Measurements from ENCODE around the gene VASP. TPM values are rescaled to one million over a fixed set of nuclear protein-coding genes. Genes with fewer than 3 reads are reported as not detected.

VASP gene
- total and polyA plus RNA-seq, 9 of the 15 experiments (the other 6 are each of a cell fraction or from before 2014, with no cell fraction given) = 16.7 to 261 (median 112) TPM

DNA sequence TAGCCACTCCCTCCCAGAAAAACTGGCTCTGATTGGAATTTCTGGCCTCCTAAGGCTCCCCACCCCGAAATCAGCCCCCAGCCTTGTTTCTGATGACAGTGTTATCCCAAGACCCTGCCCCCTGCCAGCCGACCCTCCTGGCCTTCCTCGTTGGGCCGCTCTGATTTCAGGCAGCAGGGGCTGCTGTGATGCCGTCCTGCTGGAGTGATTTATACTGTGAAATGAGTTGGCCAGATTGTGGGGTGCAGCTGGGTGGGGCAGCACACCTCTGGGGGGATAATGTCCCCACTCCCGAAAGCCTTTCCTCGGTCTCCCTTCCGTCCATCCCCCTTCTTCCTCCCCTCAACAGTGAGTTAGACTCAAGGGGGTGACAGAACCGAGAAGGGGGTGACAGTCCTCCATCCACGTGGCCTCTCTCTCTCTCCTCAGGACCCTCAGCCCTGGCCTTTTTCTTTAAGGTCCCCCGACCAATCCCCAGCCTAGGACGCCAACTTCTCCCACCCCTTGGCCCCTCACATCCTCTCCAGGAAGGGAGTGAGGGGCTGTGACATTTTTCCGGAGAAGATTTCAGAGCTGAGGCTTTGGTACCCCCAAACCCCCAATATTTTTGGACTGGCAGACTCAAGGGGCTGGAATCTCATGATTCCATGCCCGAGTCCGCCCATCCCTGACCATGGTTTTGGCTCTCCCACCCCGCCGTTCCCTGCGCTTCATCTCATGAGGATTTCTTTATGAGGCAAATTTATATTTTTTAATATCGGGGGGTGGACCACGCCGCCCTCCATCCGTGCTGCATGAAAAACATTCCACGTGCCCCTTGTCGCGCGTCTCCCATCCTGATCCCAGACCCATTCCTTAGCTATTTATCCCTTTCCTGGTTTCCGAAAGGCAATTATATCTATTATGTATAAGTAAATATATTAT is 33.3 kb upstream of the VASP start:
- BruUV-seq (replicated peaks) = no TSS peak
- TF ChIP-seq CHD2 (IDR thresholded peaks at IDR 0.05; ENCODE audit: low read depth, low read length) = peak; percentile 3; the same call in 1 of the 2 replicates
- TF ChIP-seq, protein P1, sequence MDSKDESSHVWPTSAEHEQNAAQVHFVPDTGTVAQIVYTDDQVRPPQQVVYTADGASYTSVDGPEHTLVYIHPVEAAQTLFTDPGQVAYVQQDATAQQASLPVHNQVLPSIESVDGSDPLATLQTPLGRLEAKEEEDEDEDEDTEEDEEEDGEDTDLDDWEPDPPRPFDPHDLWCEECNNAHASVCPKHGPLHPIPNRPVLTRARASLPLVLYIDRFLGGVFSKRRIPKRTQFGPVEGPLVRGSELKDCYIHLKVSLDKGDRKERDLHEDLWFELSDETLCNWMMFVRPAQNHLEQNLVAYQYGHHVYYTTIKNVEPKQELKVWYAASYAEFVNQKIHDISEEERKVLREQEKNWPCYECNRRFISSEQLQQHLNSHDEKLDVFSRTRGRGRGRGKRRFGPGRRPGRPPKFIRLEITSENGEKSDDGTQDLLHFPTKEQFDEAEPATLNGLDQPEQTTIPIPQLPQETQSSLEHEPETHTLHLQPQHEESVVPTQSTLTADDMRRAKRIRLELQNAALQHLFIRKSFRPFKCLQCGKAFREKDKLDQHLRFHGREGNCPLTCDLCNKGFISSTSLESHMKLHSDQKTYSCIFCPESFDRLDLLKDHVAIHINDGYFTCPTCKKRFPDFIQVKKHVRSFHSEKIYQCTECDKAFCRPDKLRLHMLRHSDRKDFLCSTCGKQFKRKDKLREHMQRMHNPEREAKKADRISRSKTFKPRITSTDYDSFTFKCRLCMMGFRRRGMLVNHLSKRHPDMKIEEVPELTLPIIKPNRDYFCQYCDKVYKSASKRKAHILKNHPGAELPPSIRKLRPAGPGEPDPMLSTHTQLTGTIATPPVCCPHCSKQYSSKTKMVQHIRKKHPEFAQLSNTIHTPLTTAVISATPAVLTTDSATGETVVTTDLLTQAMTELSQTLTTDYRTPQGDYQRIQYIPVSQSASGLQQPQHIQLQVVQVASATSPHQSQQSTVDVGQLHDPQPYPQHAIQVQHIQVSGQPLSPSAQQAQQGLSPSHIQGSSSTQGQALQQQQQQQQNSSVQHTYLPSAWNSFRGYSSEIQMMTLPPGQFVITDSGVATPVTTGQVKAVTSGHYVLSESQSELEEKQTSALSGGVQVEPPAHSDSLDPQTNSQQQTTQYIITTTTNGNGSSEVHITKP (IDR thresholded peaks at IDR 0.05; ENCODE audit: partially characterized antibody) = no peak
- peak in 1 of 2 experiments; percentile 48; a peak in 1 of 4 replicates for TF ChIP-seq BCLAF1 (IDR thresholded peaks at IDR 0.05; ENCODE audit: borderline replicate concordance in 1 of 2, control insufficient read depth in 1 of 2, low read depth in 2 of 2, low read length in 1 of 2)
- TF ChIP-seq PHF20 (IDR thresholded peaks at IDR 0.05; ENCODE audit: partially characterized antibody) = no peak
- no peak for TF ChIP-seq ZNF584 (CRISPR knock-in tag; IDR thresholded peaks at IDR 0.05; ENCODE audit: low read depth)
- peak in 1 of 2 experiments; percentile 41; a peak in 1 of 4 replicates for TF ChIP-seq SIN3A (IDR thresholded peaks at IDR 0.05; ENCODE audit: borderline replicate concordance in 2 of 2, control insufficient read depth in 1 of 2, low read depth in 2 of 2, low read length in 2 of 2)
- TF ChIP-seq ZNF274 (IDR thresholded peaks at IDR 0.05; ENCODE audit: borderline replicate concordance, low read depth, low read length) = no peak
- TF ChIP-seq, protein P2, sequence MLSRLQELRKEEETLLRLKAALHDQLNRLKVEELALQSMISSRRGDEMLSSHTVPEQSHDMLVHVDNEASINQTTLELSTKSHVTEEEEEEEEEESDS (CRISPR knock-in tag; IDR thresholded peaks at IDR 0.05) = no peak
- TF ChIP-seq DACH1 (IDR thresholded peaks at IDR 0.05; ENCODE audit: partially characterized antibody) = no peak
- TF ChIP-seq ZSCAN29 (IDR thresholded peaks at IDR 0.05) = no peak
- TF ChIP-seq STAT5B (CRISPR knock-in tag; IDR thresholded peaks at IDR 0.05) = no peak

More for the DNA sequence above, 33.3 kb upstream of the VASP start:
- Histone ChIP-seq H3K36me3 (ENCODE audit: control insufficient read depth, insufficient read depth, low read length) (no peaks in the 10 kb centered on the region), H3K4me1 (replicated peaks in 1 of 2; ENCODE audit: control insufficient read depth in 2 of 2, insufficient read depth in 2 of 2, low read length in 2 of 2) (peaks cover 15 to 34% of the 10 kb centered on the region in 2 experiments; a peak in 4 of 5 replicates), H3K9me3 (replicated peaks; ENCODE audit: control insufficient read depth, insufficient read depth, low read depth, low read length) (no peaks in the 10 kb centered on the region), H3K9me1 (ENCODE audit: control insufficient read depth, insufficient read depth, low read length) (no peaks in the 10 kb centered on the region), H3K9ac (ENCODE audit: insufficient read depth in 1 of 2, low read depth in 2 of 2, low read length in 2 of 2) (no peak overlapping the region), H3K27me3 (ENCODE audit: control insufficient read depth in 2 of 2, insufficient read depth in 2 of 2, low read length in 2 of 2) (no peaks in the 10 kb centered on the region), H3K4me3 (no peak overlapping the region), H3K4me2 (ENCODE audit: insufficient read depth, low read length) (no peak overlapping the region), H2AFZ (ENCODE audit: low read depth, low read length) (no peak overlapping the region), H3K27ac (ENCODE audit: extremely low read depth, low read depth, low read length) (no peak overlapping the region), H3K79me2 (ENCODE audit: control insufficient read depth, insufficient read depth, low read length) (no peaks in the 10 kb centered on the region), H4K20me1 (replicated peaks; ENCODE audit: control insufficient read depth, insufficient read depth, low read length) (no peaks in the 10 kb centered on the region)
- ATAC-seq (no peak), FAIRE-seq (no peak), DNase-seq (ENCODE audit: extremely low read depth in 1 of 4, low spot score in 3 of 4) (no peak)
- ChIA-PET POLR2A (interaction anchor here (0.6 kb wide), 1 partner anchor 32 kb away, joined by 3 read pairs; no protein-coding TSS in a partner anchor), CTCF (ENCODE audit: low intra/inter-chr PET ratio) (interaction anchor here (0.6 kb wide), 1 partner anchor 32 kb away, joined by 3 read pairs; no protein-coding TSS in a partner anchor)
- in situ Hi-C loops (cut with MboI) = no loop called here
- intact Hi-C loops (cut with micrococcal nuclease) = no loop called here
- WGBS (ENCODE audit: insufficient coverage, low coverage, missing lambda C conversion rate) = 58% methylated on average over 23 of the region's 27 CpGs

Data from K562 (cell line).